HG02610 (cell line): ENCODE measurements around the gene TEKT3.

Experiments
- ATAC-seq: cut with Tn5 transposase; IDR thresholded peaks from one replicate; pipeline ENCODE4 v1.9.1; 2021; ENCODE audit warnings: mild to moderate bottlenecking, moderate library complexity; ENCODE audit not compliant: unreplicated experiment

TEKT3 gene

GRCh38 chr17:15267996-15268395, 73.4 kb downstream of the TEKT3 start:
- no peak for ATAC-seq

GRCh38 chr17:15266325-15267125, 74.9 kb downstream of the TEKT3 start:
- ATAC-seq: no peak

- ATAC-seq: no peak
Observed at GRCh38 chr17:15265131-15265530, 76.3 kb downstream of the TEKT3 start, which contains the start of gene PMP22. Gene PMP22 (minus strand): TSS chr17:15265326. CDS start chr17:15260727, 4,599 bp downstream.

- ATAC-seq: no peak
Observed at GRCh38 chr17:15264542-15264941, 76.9 kb downstream of the TEKT3 start.

GRCh38 chr17:15263680-15264079, 77.7 kb downstream of the TEKT3 start:
- no peak for ATAC-seq

- ATAC-seq: no peak
Observed at GRCh38 chr17:15263206-15263579, 78.2 kb downstream of the TEKT3 start.

- ATAC-seq: no peak
Observed at GRCh38 chr17:15262291-15263205, 78.8 kb downstream of the TEKT3 start.

- ATAC-seq: no peak
Observed at GRCh38 chr17:15261802-15262290, 79.6 kb downstream of the TEKT3 start.

- ATAC-seq: no peak
Observed at GRCh38 chr17:15261258-15261801, 80.1 kb downstream of the TEKT3 start.

- ATAC-seq: no peak
Observed at GRCh38 chr17:15260376-15261257, 80.8 kb downstream of the TEKT3 start.

- no peak for ATAC-seq
Observed at GRCh38 chr17:15257796-15258512, 83.4 kb downstream of the TEKT3 start.

- ATAC-seq: peak; percentile 66
Observed at GRCh38 chr17:15257258-15257788, 84.1 kb downstream of the TEKT3 start.

- ATAC-seq: no peak
Observed at GRCh38 chr17:15256689-15257088, 84.7 kb downstream of the TEKT3 start.

GRCh38 chr17:15255713-15256454, 85.5 kb downstream of the TEKT3 start:
- ATAC-seq: no peak
